Astrocyte (in vitro differentiated cells and primary cell): ENCODE data around the gene MCUR1. TPM values are rescaled to one million over a fixed set of nuclear protein-coding genes. Genes with fewer than 3 reads are reported as not detected.
"Not testable (repeated sequence)": the region's sequence is repeated elsewhere in the genome, so short reads cannot be mapped to it uniquely, and the experiment has no call there.

Source experiments
- DNase-seq: peaks from one replicate; pipeline ENCODE4 v3.0.0-alpha.2; 2010; ENCODE audit warnings: low read depth
- FAIRE-seq: peaks from 2 replicates; lab custom pipeline; 2011; peaks lifted over from hg19 to GRCh38; lab: Jason Lieb, UNC
- H2AFZ ChIP-seq: 2 replicates; pipeline ENCODE4 v1.6.0; 2012; ENCODE audit warnings: low read depth, low read length, inconsistent platforms
- H3K27ac ChIP-seq: 2 replicates; pipeline ENCODE4 v1.5.1; 2011; ENCODE audit warnings: low read depth, low read length, inconsistent platforms
- H3K27me3 ChIP-seq: 2 replicates; pipeline ENCODE4 v1.6.0; 2011; ENCODE audit warnings: low read length, inconsistent platforms; ENCODE audit not compliant: insufficient read depth
- H3K36me3 ChIP-seq: 2 replicates; pipeline ENCODE4 v1.5.1; 2011; ENCODE audit warnings: low read length, inconsistent platforms; ENCODE audit not compliant: insufficient read depth
- H3K4me1 ChIP-seq: 2 replicates; pipeline ENCODE4 v1.5.1; 2011; ENCODE audit warnings: low read length, inconsistent platforms; ENCODE audit not compliant: insufficient read depth
- H3K4me2 ChIP-seq: 2 replicates; pipeline ENCODE4 v1.6.0; 2012; ENCODE audit warnings: low read length, inconsistent platforms
- H3K4me3 ChIP-seq: 2 replicates; pipeline ENCODE4 v1.5.1; 2011; ENCODE audit warnings: low read depth, mild to moderate bottlenecking, low read length, inconsistent platforms; ENCODE audit not compliant: insufficient read depth
- H3K79me2 ChIP-seq: 2 replicates; pipeline ENCODE4 v1.6.0; 2012; ENCODE audit warnings: mild to moderate bottlenecking, low read length, inconsistent platforms; ENCODE audit not compliant: insufficient read depth
- H3K9ac ChIP-seq: 2 replicates; pipeline ENCODE4 v1.6.0; 2012; ENCODE audit warnings: mild to moderate bottlenecking, low read length, inconsistent platforms
- H3K9me3 ChIP-seq: 2 replicates; pipeline ENCODE4 v1.5.1; 2012; ENCODE audit warnings: low read depth, mild to moderate bottlenecking, low read length, inconsistent platforms; ENCODE audit not compliant: insufficient read depth
- H4K20me1 ChIP-seq: 2 replicates; pipeline ENCODE4 v1.6.0; 2012; ENCODE audit warnings: low read length, inconsistent platforms; ENCODE audit not compliant: insufficient read depth
- H3K27ac Mint-ChIP-seq: one replicate; pipeline ENCODE4 v1.8.0; 2021; ENCODE audit warnings: mild to moderate bottlenecking, mixed read lengths; ENCODE audit not compliant: unreplicated experiment
- H3K27me3 Mint-ChIP-seq: one replicate; pipeline ENCODE4 v1.8.0; 2021; ENCODE audit warnings: low read depth, mixed read lengths; ENCODE audit not compliant: unreplicated experiment
- H3K36me3 Mint-ChIP-seq: one replicate; pipeline ENCODE4 v1.8.0; 2021; ENCODE audit warnings: low read depth, mixed read lengths; ENCODE audit not compliant: unreplicated experiment
- H3K4me1 Mint-ChIP-seq: one replicate; pipeline ENCODE4 v1.8.0; 2021; ENCODE audit warnings: low read depth, mixed read lengths; ENCODE audit not compliant: unreplicated experiment
- H3K4me3 Mint-ChIP-seq: one replicate; pipeline ENCODE4 v1.8.0; 2021; ENCODE audit warnings: mild to moderate bottlenecking, moderate library complexity, mixed read lengths; ENCODE audit not compliant: unreplicated experiment
- H3K9me3 Mint-ChIP-seq: one replicate; pipeline ENCODE4 v1.8.0; 2021; ENCODE audit warnings: mild to moderate bottlenecking, mixed read lengths; ENCODE audit not compliant: unreplicated experiment
- CTCF ChIP-seq: IDR thresholded peaks from 2 replicates; pipeline ENCODE4 v1.5.1; 2011; ENCODE audit warnings: low read depth, mild to moderate bottlenecking, inconsistent platforms, low read length, moderate library complexity; ENCODE audit not compliant: insufficient read depth
- EZH2 ChIP-seq: IDR thresholded peaks from 2 replicates; pipeline ENCODE4 v1.6.1; 2012; ENCODE audit warnings: mild to moderate bottlenecking, low read length, inconsistent platforms; ENCODE audit not compliant: insufficient read depth
- total RNA-seq: library from RNA; stranded (reverse); gene quantifications from 2 replicates; pipeline ENCODE4 v1.2.1, GENCODE V29; 2021

Gene MCUR1
- total RNA-seq, 1 donor from 2014 or later: 21.5 TPM

- H3K4me3 ChIP-seq: no peak overlapping the region
- Mint-ChIP-seq H3K9me3 (no peaks in the 10 kb centered on the region), H3K36me3 (no peaks in the 10 kb centered on the region), H3K4me1 (no peaks in the 10 kb centered on the region), H3K27ac (no peak overlapping the region), H3K27me3 (no peaks in the 10 kb centered on the region), H3K4me3 (no peak overlapping the region)
- DNase-seq (no peak), FAIRE-seq (no peak)
- no peaks in the 10 kb centered on the region for H3K36me3 ChIP-seq
- no peak overlapping the region for H3K27ac ChIP-seq
- H3K9me3 ChIP-seq: no peaks in the 10 kb centered on the region
- H3K4me2 ChIP-seq: no peak overlapping the region
- peaks cover 5% of the 10 kb centered on the region for H3K27me3 ChIP-seq
- no peak overlapping the region for H2AFZ ChIP-seq
- no peaks in the 10 kb centered on the region for H4K20me1 ChIP-seq
- TF ChIP-seq CTCF: no peak
- no peak for TF ChIP-seq EZH2
- H3K4me1 ChIP-seq: no peaks in the 10 kb centered on the region
- no peaks in the 10 kb centered on the region for H3K79me2 ChIP-seq
- no peak overlapping the region for H3K9ac ChIP-seq
Observed at GRCh38 chr6:13834790-13835189, 20.4 kb upstream of the MCUR1 start.

GRCh38 chr6:13834018-13834417, 19.7 kb upstream of the MCUR1 start:
- not testable (repeated sequence) for FAIRE-seq, H3K27me3 ChIP-seq, H3K36me3 ChIP-seq, H2AFZ ChIP-seq, H3K79me2 ChIP-seq, H3K4me3 ChIP-seq, H3K9me3 ChIP-seq, DNase-seq, H3K27ac Mint-ChIP-seq, H3K9me3 Mint-ChIP-seq, H3K4me1 ChIP-seq, H3K4me2 ChIP-seq, H3K4me3 Mint-ChIP-seq, H3K36me3 Mint-ChIP-seq, H4K20me1 ChIP-seq, H3K27me3 Mint-ChIP-seq, H3K4me1 Mint-ChIP-seq, H3K9ac ChIP-seq, H3K27ac ChIP-seq

DNA sequence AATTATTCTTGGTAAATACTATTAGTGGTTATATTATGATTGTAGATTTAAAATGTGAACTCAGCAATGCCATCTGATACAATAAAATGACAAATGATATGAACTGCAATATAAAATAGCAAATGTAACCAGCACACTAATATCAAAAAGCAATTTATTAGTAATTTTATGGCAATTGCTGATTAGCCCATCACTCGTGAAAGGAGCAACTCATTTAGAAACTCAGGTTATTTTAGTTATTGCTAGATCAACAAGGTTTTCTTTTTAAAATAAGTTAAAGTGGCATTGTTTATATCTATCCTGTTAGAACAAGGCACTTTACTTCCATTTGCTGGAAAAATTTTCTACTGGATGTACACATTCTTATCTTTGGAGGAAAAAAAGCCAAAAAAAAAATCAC, 18.4 kb upstream of the MCUR1 start:
- H3K36me3 ChIP-seq: no peaks in the 10 kb centered on the region
- DNase-seq: no peak
- H3K4me3 Mint-ChIP-seq: no peak overlapping the region
- no peaks in the 10 kb centered on the region for H3K79me2 ChIP-seq
- no peak overlapping the region for H3K27ac Mint-ChIP-seq
- H3K4me3 ChIP-seq: no peak overlapping the region
- H3K4me1 ChIP-seq: no peaks in the 10 kb centered on the region
- H3K9me3 ChIP-seq: no peaks in the 10 kb centered on the region
- no peak overlapping the region for H3K4me2 ChIP-seq
- peaks cover 5% of the 10 kb centered on the region for H3K9me3 Mint-ChIP-seq
- H3K36me3 Mint-ChIP-seq: no peaks in the 10 kb centered on the region
- H4K20me1 ChIP-seq: no peaks in the 10 kb centered on the region
- no peaks in the 10 kb centered on the region for H3K27me3 Mint-ChIP-seq
- H3K27ac ChIP-seq: no peak overlapping the region
- TF ChIP-seq CTCF (no peak), EZH2 (no peak)
- peaks cover 5% of the 10 kb centered on the region for H3K27me3 ChIP-seq
- no peaks in the 10 kb centered on the region for H3K4me1 Mint-ChIP-seq
- H2AFZ ChIP-seq: no peak overlapping the region
- no peak for FAIRE-seq
- no peak overlapping the region for H3K9ac ChIP-seq
